GM19468 (cell line): ENCODE measurements around the gene IZUMO4.

ENCODE experiments used
- ATAC-seq: cut with Tn5 transposase; IDR thresholded peaks from one replicate; pipeline ENCODE4 v1.9.1; 2021; ENCODE audit warnings: mild to moderate bottlenecking, moderate library complexity, moderate number of reproducible peaks; ENCODE audit not compliant: unreplicated experiment; ENCODE audit errors: extremely low read depth

The IZUMO4 gene

DNA sequence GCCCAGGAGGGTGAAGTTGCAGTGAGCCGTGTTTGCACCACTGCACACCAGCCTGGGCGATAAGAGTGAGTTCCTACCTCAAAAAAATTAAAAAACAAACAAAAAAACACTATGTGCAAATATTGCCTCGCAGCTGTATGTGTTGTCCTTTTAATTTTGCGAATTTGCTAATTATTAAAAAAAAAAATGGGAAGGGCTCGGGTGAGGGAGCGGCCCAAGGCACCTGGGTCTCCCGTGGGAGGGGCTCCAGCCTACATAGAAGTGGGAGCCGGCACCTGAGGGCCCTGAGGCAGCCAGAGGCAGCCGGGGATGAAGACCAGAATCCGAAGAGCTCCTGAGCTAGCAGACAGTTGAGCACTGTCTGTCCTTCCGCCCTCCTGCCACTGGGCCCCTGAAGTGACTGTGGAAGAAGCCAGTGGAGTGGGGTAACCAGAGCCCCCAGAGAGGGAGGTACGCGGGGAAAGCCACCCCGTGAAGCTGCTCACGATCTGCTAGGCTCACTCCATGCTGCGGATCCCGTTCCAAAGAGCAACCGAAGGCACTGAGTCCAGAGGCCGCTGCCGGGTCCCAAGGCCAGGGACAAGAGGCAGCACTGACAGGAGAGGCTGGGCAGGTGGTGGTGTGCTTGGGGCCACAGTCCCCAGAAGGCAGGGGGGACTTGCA lies 6.5 kb downstream of the IZUMO4 start:
- no peak for ATAC-seq

DNA sequence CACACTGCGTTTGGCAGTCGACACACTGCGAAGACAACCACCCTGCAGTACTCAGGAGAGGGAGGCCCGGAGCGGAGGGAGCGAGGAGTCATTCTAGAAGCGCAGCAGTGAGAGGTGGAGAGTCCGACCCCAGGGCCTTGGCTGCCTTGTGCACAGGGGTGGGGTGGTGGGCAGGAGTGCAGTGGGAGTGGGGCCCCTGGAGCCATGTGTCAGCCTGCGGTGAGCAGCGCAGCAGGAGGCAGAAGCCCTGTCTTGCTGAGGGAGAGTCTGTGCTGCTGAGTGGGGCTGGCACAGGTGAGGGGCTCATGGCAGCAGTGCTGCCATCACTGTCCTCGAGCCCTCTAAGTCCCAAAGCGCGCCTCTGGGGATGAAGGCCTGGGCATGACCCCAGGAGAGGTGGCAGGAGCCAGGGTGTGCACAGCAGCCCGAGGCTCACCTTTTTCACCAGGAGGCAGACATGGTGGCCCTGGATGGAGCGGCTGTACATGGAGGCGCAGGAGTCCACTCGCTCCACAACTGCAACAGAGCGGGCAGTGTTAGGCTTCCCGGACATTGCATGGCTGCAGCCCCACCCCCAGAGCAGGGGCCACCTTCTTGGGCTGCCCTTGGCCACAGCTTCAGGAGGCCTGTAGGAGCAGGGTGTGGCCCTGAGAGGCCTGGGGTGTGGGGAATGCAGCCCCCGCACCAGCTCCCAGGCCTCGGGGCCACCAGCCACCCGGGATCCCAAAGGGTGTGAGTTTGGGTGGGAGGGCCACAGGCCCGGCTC lies 11.7 kb downstream of the IZUMO4 start:
- ATAC-seq = no peak

- no peak for ATAC-seq
These were observed 12.5 kb downstream of the IZUMO4 start for GRCh38 chr19:2109046-2109864.

DNA sequence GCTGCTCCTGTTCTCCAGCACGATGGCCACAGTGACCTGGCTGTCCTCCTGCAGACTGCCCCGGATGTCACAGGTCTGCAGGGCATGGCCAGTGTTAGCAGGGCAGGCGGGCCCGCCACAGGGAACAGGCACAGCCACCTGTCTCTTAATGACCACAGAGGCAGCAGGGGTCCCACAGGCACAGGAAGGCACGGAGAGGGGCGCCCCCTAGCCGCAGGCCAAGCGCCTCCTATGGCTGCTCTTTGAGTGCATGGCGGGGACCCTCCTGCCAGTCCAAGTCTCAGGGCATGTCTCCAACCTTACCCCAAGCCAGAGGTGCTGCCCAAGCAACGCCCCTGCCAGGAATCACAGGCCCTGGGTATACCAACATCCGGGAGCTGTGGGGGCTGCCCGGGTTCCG lies 14.1 kb downstream of the IZUMO4 start:
- ATAC-seq = no peak

GRCh38 chr19:2111425-2111824 lies 14.7 kb downstream of the IZUMO4 start:
- ATAC-seq = no peak

GRCh38 chr19:2111886-2112285 lies 15.2 kb downstream of the IZUMO4 start:
- no peak for ATAC-seq

DNA sequence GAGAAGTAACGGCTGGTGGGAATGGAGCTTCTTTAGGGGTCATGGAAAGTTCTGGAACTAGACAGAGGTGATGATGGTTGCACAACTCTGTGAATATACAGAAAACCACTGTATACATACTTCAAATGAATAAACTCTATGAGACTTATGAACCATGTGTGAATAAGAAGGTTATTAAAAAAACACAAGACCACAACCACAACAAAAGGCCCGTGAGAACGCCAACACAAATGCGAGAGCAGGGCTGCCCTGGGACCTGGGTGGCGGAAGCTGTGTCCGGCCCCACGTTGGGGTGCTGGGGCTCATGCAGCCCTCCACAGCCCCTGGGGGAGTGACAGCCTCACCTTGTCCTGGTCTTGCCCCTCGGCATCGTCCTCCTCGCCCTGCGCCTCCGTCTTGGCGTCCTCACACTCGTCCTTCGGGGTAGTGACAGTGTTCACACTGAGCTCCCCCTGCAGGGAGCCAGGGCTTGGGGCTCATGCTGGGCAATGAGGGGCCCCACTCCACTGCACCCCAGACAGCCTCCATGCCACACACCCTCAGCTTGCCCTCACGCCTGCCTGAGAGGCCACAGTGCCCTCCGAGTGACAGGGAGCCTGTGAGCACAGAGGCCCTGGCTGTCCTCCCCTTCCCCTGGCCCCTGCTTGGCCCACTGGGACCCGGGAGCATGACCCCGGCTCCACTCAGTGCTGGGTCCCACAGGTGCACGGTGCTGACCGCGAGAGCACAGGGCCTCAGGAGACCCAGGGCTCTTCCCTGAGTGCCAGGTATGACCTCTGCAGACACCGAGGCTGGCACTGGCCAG lies 16.0 kb downstream of the IZUMO4 start:
- no peak for ATAC-seq

DNA sequence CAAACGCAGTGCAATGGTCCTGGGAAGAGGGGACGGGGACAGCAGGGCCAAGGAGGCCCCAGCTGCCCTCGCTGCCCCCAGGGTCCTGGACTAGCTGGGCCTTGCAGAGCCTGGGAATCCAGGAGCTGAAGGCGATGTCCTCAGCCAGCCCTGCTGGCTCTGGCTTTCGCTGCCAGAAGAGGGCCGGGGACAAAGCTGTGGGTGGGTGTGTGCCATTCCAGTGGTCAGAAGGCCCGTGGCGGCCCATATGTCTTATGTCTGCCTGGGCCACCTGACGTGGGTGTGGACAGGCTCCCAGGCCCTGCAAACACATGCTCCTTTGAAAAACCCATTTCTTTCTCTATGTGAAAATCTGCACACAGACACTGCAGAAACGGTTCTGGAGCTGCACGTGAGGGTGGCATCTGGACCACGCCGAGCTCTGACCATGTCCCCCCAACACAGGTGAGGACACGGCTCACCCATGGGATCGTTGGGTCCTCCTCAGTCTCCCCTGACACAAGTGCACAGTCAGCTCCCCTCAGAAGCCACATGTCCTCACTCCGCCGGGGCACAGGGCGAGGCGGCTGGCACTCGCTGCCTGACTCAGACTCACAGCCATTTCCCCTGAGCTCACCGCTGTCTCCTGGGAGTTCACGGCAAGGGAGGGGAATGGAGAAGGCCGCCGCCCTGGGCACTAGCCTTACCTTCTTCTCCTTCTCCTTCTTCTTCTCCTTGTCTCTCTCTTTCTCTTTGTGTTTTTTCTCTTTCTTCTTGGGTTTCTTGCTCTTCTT lies 16.9 kb downstream of the IZUMO4 start:
- ATAC-seq = no peak

DNA sequence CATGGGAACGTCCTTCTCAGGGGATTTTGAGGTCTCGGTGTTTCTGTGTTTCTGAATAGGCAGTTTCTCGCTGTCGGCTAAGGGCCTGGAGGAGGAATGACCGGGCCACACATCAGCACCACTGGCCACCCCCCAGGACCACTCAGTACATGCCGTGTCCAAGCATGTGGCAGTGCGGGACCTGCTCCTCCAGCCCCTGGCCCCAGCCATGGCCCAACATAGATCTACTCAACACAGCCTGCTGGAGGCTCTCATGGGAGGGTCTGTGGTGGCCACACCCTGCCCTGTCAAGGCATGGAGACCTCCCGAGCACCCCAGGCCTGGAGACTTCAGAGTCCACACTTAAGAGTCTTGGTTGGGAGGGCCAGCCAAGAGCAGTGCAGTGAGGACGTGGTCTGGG lies 17.5 kb downstream of the IZUMO4 start:
- ATAC-seq = no peak

- no peak for ATAC-seq
These were observed 18.1 kb downstream of the IZUMO4 start for GRCh38 chr19:2114821-2115220.

DNA sequence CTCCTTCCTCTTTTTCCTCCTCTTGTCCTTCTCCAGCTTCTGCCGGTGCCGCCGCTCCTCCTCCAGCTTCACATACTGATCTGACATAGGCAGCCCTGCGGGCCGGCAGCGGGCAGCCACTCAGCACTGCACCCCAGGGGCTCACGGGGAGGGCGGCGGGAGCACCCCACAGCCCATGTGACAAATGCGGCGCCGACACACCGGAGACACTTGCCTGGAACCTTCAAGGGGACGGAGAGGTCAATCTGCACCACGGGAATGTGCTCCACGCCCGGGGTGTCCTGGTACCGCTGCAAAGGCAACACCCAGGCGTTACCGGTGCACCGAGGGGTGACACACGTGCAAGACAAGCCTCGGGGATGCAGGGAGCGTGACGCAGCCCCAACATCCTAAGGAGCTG lies 18.6 kb downstream of the IZUMO4 start:
- no peak for ATAC-seq

DNA sequence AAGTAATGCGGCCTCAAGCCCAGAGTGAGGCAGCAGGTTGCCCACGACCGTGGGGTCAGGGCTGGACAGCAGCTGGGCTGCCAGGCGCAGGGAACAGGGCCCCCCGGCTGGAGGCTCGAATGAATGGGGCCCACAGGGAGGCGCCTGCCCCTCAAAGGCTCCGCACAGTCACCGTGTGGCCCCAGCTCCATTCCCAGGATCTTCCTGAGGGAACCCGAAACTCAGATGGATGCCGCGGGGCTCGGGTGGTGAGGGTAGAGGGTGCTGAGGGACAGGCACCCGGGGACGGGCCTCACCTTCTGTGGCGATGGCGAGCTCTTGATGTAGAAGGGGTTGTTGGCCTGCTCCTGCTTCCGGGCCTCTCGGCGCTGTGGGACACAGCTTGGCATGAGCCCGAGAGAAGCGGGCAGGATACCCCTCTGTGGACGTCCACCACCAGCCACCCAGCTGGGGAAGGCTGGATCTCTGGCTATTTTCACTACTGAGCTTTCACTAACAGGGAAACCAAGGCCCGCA lies 19.3 kb downstream of the IZUMO4 start:
- ATAC-seq = no peak

DNA sequence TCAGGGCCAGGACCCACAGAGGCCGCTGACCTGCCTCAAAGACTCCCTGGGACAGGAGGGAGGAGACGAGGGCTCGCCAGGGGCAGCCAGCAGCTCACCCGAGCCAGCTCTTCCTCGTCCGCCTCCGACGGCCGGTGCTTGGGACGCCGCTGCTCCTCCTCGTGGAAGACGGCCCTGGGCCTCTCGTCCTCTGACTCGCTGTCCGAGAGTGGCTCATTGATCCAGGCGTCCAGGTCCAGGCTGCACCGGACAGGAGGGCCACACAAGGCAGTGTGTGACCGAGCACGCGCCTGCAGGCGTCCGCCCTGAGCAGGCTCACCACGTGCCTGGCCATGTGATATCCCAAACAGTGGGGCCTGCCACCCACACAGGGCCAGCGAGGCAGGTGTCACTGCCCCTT lies 19.8 kb downstream of the IZUMO4 start:
- ATAC-seq = no peak

- no peak for ATAC-seq
These were observed 20.7 kb downstream of the IZUMO4 start for GRCh38 chr19:2117215-2117960.

DNA sequence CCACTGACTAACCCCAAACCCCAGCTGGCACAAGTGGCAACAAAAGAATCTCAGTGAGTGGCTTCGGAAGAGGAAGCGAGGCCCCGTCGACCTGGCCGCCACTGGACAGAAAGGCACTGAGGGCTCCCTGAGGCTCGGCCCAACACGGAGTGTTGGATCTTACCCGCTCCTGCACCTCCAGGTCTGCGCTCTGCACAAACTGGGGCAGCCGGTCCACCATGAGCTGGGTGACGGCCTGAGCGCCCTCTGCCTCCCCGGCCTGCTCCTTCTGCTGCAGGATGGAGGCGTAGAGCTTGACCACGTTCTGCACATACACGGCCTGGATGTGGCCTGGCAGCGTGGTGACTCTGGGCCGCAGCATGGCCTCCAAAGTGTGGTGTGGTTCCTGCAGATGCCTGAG lies 21.7 kb downstream of the IZUMO4 start:
- ATAC-seq = no peak

- ATAC-seq = no peak
These were observed 23.4 kb downstream of the IZUMO4 start for GRCh38 chr19:2119921-2120785.

GRCh38 chr19:2120821-2121220 lies 24.1 kb downstream of the IZUMO4 start:
- ATAC-seq = no peak
